T follicular helper cell (primary cell): ENCODE results near the gene ROR2.
"Not testable (repeated sequence)": the region's sequence is repeated elsewhere in the genome, so short reads cannot be mapped to it uniquely, and the experiment has no call there.

Experiments used
- DNase-seq: peaks from one replicate; pipeline ENCODE4 v3.0.0-alpha.2; 2020; ENCODE audit warnings: low read depth

Gene ROR2

DNA sequence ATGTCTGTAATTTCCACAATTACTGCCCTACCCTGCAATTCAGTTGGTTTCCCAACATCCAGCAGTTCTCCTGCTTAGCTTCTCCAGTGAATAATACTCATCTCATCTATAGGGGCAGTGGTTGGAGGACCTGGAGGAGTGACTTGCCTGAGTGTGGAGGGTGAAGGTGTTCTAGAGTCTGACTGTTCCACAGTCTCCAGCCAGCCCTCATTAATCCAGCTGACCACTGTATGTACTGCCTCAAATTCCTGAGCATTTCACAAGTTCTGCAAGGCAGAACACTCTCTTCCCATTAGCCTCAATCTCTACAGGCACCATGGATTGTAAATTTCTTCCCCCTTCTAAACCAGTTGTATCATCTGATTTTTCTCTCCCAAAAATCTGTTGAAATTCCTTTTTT, 379.0 kb downstream of the ROR2 start:
- DNase-seq, result no peak

- DNase-seq, result no peak
These were observed 382.3 kb downstream of the ROR2 start for GRCh38 chr9:91567642-91568274.

DNA sequence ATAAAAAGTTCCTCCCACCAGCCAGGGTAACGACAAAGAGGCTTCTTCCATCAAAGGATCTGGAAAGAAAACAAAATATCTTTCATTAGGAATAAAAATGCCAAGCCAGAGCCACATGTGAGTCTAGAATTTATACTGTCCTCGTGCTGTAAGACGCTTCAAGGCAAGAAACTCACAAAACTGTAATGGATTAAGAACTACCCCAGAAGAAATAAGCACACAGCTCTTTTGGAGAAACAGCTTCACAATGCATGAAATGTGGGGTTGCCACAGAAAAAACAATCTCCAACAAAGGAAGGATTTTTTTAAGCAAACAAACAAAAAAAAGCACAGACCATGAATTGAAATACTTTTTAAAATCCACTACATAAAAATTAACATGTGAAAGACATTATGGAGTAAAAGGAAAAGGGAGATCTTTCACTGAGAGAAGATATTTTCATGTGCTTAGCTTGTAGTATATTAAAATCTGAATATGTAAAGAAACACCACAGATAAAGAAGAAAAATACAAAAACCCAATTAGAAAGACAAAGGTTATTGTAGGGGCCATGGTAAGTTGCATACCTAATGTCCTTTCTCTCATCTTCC, 385.9 kb downstream of the ROR2 start:
- DNase-seq, result no peak

DNA sequence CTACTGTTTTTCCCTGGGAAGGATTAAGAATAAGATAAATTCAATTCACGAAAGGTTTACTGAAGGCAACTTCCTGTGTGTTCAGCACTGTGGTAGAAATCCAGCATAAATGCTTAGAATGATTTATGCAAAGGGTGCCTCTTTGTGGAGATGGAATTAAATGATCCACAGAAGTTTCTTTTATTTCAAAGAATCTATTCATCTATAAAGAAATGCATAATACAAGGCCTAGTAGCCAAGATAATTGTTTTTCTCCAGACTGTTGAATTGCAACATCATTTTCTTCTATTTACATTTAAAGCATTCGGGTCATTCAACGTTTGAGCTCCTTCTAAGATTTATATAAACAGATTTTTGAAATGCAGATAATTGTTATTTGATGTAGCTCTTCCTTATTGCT, 387.6 kb downstream of the ROR2 start:
- no peak for DNase-seq

DNA sequence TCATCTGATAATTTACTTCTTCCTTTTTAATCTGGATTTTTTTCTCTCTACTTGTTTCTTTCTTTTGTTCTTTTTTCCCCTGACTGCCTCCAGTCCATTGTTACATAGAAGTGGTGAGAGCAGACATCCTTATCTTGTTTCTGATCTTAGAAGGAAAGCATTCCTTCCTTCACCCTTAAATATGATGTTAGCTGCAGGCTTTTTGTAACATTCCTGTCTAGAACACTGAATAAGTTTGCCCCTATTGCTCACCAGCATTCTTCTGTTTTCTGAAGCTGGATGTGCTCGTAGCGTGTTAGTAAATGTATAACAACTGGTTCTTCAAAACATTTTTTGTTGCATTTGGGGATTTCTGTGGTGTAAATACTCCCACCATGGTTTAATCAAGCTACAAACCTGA, 389.7 kb downstream of the ROR2 start:
- no peak for DNase-seq

- DNase-seq, result no peak
These were observed 391.1 kb downstream of the ROR2 start for GRCh38 chr9:91558879-91559278.

GRCh38 chr9:91558395-91558794, 391.6 kb downstream of the ROR2 start:
- no peak for DNase-seq

DNA sequence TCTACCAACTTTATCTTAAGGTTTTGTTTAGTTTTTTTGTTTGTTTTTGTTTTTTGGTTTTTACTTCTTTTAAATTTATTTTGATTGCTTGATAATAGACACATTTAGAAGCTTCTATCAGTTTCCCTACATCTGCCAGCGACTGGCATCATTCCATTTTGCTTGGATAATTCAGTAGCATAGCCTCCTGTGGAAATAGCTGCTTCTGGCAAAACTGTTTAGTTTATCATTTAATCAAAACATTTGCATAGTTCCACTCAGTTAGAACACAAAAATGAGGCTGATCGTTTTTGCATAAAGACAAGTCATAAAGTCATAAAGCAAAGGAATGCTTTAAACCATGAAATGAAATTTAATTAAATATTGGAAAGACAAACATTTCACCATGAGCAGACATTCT, 392.7 kb downstream of the ROR2 start:
- DNase-seq, result no peak

GRCh38 chr9:91555132-91555531, 394.9 kb downstream of the ROR2 start:
- no peak for DNase-seq

- no peak for DNase-seq
These were observed 400.9 kb downstream of the ROR2 start for GRCh38 chr9:91549177-91549576.

DNA sequence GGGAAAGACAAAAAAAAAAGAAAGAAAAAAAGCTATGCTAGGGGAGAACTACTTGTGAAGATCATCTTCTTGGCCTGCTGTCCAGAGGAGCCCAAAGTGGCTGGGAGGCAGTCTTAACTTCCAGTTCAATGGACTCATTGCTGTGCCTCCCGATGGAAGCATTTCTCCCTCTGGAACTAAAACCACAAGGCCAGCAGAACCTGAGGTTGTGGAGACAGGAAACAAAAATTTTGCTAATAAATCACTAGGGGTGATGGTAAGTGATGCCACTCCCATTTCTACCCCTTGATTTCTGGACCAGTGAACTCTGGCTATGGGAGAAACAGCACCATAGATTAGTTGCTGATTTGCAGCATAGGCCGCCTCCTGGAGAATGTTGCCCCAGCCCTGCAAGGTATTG, 402.9 kb downstream of the ROR2 start:
- DNase-seq, result no peak

DNA sequence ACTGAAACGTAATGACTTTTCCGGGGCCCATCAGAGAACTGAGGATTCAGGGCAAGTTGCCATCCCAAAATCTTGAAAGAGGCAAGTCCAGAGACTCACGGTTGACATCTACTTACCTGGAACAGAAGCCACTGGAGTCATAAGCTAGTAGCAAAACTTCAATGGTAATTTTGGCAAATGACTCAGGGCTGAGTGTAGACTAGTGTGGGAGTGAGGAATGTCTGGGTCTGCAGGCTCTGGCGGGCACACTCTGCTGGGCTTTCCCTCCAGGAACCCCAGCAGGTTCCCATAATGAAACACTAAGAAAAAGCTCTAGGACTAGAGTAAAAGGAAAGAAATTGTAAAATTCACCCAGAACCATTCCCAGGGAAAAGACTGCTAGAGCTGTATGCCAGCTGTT, 403.5 kb downstream of the ROR2 start:
- no peak for DNase-seq

- no peak for DNase-seq
These were observed 408.3 kb downstream of the ROR2 start for GRCh38 chr9:91541734-91542133.

GRCh38 chr9:91540506-91540905, 409.5 kb downstream of the ROR2 start:
- not testable (repeated sequence) for DNase-seq

DNA sequence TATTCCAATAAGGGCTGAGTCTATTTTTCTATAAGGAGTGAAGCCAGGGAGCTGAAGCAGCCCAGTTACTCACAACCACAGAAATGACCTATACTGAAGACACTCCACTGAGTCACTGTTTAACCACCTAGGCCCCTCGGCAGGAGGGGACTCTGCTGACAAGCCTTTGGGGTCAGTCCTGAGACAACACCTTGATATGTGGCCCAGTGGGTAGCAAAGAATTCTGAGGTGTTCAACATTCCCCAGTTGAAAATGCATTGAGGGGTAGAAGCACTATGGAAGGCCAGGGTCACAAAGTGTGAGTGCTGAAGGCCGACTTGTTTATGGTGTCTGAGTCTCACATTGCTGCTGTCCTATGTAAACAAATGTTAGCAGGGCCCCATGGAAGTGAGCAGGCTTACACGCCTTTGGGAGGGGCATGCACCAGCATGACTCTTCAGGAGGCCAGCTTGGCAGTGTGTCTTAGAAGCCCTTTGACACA, 413.8 kb downstream of the ROR2 start:
- no peak for DNase-seq

- no peak for DNase-seq
These were observed 415.7 kb downstream of the ROR2 start for GRCh38 chr9:91534374-91534773.

DNA sequence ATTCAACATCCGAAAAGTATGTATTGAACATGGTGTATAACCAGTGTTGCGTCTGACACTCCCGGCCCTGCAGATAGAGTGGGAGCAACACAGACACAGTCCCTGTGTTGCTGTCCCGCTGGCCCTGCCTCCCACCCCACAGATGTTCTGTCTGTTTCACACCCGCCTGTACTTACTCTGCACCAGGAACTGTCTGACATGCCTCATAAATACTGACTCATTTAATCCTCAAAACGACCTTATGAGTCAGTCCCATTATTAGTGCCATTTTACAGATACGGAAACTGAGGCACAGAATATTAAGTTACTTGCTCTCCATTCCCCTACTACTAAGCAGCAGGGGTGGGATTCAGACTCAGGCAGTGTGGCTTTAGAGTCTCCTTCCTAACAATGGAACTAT, 416.6 kb downstream of the ROR2 start:
- no peak for DNase-seq

DNA sequence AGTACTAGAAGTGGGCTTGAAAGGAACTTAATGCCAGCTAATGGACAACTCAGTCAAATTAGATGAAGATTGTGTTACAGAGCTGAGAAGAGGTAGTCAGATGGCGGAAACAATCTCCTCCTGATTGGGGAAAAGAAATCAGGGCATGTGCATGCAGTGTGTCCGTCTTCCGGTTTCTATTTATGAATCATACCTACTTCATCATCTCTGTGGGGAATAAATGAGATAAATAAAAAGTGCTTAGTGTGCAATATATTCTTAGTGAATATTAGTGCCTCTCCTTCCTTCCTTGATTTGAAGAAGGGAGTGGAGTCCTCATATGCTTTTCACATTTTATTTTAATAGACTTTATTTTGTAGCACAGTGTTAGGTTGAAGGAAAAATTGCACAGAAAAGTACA, 417.7 kb downstream of the ROR2 start:
- no peak for DNase-seq

GRCh38 chr9:91530829-91531228, 419.2 kb downstream of the ROR2 start:
- DNase-seq, result no peak

DNA sequence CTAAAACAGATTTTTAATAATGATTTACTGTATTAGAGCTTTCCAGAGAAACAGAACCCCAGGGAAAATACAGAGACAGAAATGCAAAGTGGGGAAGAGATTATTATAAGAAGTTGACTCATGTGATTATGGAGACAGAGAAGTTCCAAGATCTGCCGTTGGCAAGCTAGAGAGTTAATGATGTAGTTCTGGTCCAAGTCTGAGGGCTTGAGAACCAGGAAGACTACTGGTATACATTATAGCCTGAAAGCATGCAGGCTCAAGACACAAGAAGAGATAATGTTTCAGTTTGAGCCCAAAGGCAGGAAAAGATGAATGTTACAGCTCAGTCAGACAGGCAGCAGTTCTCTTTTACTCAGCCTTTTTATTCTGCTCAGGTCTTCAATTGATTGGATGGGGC, 427.5 kb downstream of the ROR2 start:
- no peak for DNase-seq

GRCh38 chr9:91519520-91520277, 430.3 kb downstream of the ROR2 start:
- no peak for DNase-seq

DNA sequence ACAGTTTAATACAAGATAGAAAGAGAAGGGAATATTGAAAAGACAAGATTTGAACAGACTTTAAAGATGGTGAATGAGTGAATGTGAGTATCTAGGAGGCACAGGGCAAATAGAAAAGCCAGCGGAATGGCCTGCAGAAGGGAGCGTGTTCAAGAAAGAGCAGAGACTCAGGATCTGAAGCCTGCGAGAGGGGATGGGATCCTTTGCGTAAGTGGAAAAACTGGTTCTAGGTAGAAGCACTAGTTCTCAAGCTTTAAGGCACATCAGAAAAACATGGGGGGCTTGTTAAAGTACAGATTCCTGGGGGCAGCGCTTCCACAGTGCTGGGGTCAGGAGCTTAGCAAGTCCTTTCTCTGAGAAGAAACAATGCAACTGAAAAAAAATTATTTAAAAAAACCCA, 431.6 kb downstream of the ROR2 start:
- no peak for DNase-seq

GRCh38 chr9:91517801-91518200, 432.2 kb downstream of the ROR2 start:
- no peak for DNase-seq
